Stimulated activated CD4-positive, alpha-beta T cell treated with anti-CD3 and anti-CD28 coated beads, Interleukin-1b, Interleukin-23, amount 100 ng/mL, for 1 hour (primary cell): ENCODE measurements around the gene ZNF292.
"Not testable (repeated sequence)": the region's sequence is repeated elsewhere in the genome, so short reads cannot be mapped to it uniquely, and the experiment has no call there.

ENCODE experiments used
- DNase-seq, 2 donors: peaks; one replicate each; pipeline ENCODE4 v3.0.0-alpha.2; 2020; ENCODE audit warnings: low read depth in 2 of 2

ZNF292 gene

GRCh38 chr6:87154993-87155841 is at the start of gene ZNF292:
ZNF292 (plus strand) TSS chr6:87155565; CDS start chr6:87155592, 27 bp downstream.
- DNase-seq, result peak; percentile 80 to 82

DNA sequence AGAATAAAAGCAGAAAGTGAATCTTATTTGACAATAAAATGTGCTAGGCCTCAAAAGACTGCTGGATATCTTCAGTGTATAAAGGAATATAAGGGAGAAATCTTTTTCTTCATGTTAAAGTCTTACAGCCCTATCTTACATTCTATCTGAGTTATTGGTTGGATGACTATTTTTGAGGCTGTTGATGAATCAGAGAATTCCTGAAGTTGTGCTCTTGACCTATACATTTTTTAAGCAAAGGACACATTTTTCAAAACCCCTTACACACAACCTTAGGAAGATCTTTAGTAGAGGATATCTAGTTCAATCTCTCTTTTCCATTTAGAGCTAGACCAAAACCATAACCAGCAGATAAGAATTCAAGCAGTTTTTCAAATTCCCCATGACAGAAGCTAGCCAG is 49.5 kb upstream of the ZNF292 start:
- DNase-seq, result no peak

GRCh38 chr6:87110636-87111035 is 44.7 kb upstream of the ZNF292 start:
- no peak for DNase-seq

- DNase-seq, result no peak
Observed at GRCh38 chr6:87115402-87116135, 39.8 kb upstream of the ZNF292 start.

- no peak for DNase-seq
Observed at GRCh38 chr6:87116922-87117321, 38.4 kb upstream of the ZNF292 start.

GRCh38 chr6:87118054-87118453 is 37.3 kb upstream of the ZNF292 start:
- DNase-seq, result no peak

DNA sequence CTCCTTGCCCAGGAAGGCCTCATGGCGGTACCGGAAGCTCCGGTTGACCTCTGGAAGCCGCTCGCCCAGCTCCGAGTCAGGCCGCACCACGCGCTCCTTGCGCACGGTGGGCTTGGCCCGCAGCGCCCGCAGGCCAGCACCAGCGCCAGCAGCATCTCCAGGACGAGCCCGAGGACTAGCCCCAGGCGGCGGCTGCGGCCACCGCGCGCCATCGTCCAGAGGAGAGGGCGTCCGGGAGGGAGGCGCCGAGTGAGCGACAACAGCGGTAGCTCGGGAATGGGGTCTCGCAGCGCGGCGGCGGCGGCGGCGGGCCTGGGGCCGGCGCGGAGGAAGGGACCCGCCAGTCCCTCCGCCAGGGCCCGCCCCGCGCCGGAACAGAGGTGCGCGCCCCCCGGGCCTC is 32.9 kb upstream of the ZNF292 start:
- no peak for DNase-seq

DNA sequence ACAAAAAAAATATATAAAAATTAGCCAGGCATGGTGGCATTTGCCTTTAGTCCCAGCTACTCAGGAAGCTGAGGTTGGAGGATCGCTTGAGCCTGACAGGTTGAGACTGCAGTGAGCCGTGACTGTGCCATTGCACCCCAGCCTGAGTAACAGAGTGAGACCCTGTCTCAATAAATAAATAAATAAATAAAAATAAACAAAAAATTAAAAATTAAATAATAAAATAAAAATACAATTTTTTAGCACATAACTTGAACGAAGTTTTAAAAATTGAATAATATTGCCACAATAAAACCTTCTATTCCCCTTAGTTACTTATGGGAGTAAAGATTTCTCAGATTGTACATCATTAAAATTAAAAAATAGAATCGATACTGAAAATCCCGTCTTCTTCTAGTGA is 31.3 kb upstream of the ZNF292 start:
- DNase-seq, result no peak

GRCh38 chr6:87126501-87126900 is 28.9 kb upstream of the ZNF292 start:
- no peak for DNase-seq

GRCh38 chr6:87127737-87128136 is 27.6 kb upstream of the ZNF292 start:
- no peak for DNase-seq

DNA sequence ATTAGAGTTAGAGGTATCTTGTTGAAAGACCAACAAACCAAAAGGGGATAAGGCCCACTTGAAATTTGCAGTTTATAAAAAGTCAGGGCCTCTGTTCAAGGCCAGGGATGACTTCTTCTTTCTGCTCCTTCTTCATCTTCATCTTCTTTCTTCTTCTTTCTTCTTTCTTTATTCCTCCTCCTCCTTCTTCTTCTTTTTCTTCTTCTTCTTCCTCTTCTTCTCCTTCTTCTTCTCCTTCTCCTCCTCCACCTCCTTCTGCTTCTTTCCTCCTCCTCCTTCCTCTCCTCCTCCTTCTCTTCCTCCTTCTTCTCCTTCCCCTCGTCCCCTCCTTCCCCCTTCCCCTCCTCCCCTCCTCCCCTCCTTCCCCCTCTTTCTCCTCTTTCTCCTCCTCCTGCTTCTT is 18.4 kb upstream of the ZNF292 start:
- no peak for DNase-seq

GRCh38 chr6:87139236-87139635 is 16.1 kb upstream of the ZNF292 start:
- peak in 1 of 2 donors; percentile 14 for DNase-seq

- not testable (repeated sequence) for DNase-seq
Observed at GRCh38 chr6:87139927-87140326, 15.4 kb upstream of the ZNF292 start.

GRCh38 chr6:87146363-87146762 is 9.0 kb upstream of the ZNF292 start:
- DNase-seq, result no peak

DNA sequence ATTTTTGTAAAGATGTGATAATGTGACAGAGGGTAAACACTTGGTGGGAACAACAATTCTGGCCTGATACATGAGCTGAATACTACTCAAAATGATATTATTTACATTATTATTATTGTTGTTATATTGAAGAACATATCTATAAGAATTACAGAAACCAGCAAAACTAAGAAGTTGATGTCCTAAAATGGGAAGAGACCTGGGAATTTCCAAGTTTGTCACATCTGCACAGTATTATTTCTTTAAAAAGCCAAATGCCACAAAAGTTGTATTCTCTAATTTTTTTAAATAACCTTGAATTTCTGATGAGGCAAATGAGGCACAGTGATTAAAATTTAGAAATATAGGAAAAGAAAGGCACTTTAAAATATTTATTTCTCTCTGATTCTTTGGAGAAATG is 5.0 kb upstream of the ZNF292 start:
- DNase-seq, result no peak

DNA sequence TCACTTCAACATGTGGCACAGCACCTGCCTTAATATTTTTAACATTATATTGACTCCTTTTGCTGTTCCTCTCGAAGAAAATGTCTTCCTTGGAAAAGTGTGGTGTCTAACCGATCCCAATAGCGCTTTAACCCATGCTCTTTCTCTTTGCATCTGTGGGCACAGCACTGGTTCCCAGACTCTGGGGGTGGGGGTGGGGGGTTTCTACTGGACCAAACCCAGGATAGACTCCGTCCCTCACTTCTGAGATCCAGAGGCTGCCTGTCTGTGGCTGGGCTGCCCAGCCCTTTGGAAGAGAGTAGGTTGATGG is 3.9 kb upstream of the ZNF292 start:
- DNase-seq, result no peak

DNA sequence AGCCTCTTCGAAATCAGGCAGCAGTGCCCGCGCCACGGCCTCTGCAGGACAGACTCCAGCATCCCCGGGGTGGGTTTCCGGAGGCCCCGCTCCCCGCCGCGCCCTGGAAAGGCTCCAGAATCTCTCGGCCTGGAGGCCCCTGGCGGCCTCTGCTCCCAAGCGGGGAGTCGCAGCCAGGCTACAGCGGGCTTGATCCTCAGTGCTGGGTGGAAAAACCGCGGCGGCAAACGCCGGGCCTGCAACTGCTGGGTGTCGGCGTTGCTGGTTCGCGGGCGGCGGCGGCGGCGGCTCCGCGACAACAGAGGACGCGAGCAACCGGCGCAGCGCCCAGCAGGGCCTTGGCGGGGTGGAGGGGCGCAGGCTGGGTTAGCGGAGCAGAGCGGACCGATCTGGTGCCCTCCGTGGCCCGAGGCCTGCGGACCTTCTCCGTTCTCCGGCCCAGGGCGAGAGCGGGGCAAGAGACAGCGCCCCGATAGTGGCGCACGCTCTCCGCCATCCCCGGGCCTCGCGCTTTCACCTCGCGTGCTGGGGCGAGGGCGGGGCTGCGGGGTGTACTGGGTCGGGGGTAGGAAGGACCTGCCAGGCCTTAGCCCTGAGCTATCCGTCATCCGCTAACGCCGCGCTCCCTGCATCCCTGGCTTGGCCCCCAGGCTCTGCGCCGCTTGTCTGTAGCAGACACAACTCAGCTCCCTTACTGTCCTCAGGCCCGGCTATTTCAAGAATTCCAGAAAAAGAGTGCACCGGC is 3.4 kb upstream of the ZNF292 start:
- peak; percentile 26 to 59 for DNase-seq

- no peak for DNase-seq
Observed at GRCh38 chr6:87152526-87152955, 2.8 kb upstream of the ZNF292 start.

- DNase-seq, result no peak
Observed at GRCh38 chr6:87154641-87154992, 748 bp upstream of the ZNF292 start.

GRCh38 chr6:87155842-87156815 is 764 bp downstream of the ZNF292 start:
- peak in 1 of 2 donors; percentile 27 for DNase-seq

- DNase-seq, result not testable (repeated sequence)
Observed at GRCh38 chr6:87157596-87157995, 2.2 kb downstream of the ZNF292 start.
